B cell (primary cell): Measurements from ENCODE around the gene EVA1A. TPM values are rescaled to one million over a fixed set of nuclear protein-coding genes. Genes with fewer than 3 reads are reported as not detected.

ENCODE experiments used
- ATAC-seq: fragments of 200-7000 bp; cut with Tn5 transposase; one replicate; pipeline ENCODE4 v1.10.0; 2021; ENCODE audit warnings: low read depth, mild to moderate bottlenecking, moderate number of reproducible peaks, moderate library complexity
- CTCF ChIA-PET: fragments of 350-600 bp; sonication (Branson Sonifier 250); formaldehyde crosslinking; loops from one replicate; lab custom pipeline; 2021; ENCODE audit warnings: antibody characterized with exemption, inconsistent platforms; lab: Charles Lee
- POLR2A ChIA-PET: fragments of 350-600 bp; sonication (Branson Sonifier 250); formaldehyde crosslinking; loops from one replicate; lab custom pipeline; 2021; ENCODE audit warnings: antibody characterized with exemption; lab: Charles Lee
- DNase-seq: peaks from one replicate; pipeline ENCODE4 v3.0.0; 2013
- H2AFZ ChIP-seq: 2 replicates; pipeline ENCODE4 v1.6.1; 2012; ENCODE audit warnings: mild to moderate bottlenecking, low read depth, low read length; ENCODE audit not compliant: insufficient read depth, poor library complexity, severe bottlenecking
- H3K27ac ChIP-seq, 2 donors: 1 replicate in 1 of 2; 2 replicates in 1 of 2; pipeline ENCODE4 v1.5.1; 2012 to 2013; ENCODE audit warnings: low read length in 2 of 2, mild to moderate bottlenecking in 2 of 2, moderate library complexity in 1 of 2
- H3K27me3 ChIP-seq, 4 experiments: fragments of 200-600 bp in 1 of 4; sonication (generic) in 1 of 4; replicated peaks in 1 of 4; 1 replicate in 2 of 4; 2 replicates in 2 of 4; pipeline versions ENCODE4 v1.6.1 to v1.7.0; 2013 to 2016; ENCODE audit warnings: low read length in 3 of 4, mild to moderate bottlenecking in 2 of 4, mixed read lengths in 1 of 4, moderate library complexity in 1 of 4; ENCODE audit not compliant: insufficient read depth in 4 of 4, control insufficient read depth in 3 of 4; ENCODE audit errors: control extremely low read depth in 1 of 4
- H3K36me3 ChIP-seq, 2 experiments: replicated peaks in 1 of 2; 1 replicate in 1 of 2; 2 replicates in 1 of 2; pipeline versions ENCODE4 v1.6.1 to v1.7.1; 2013; ENCODE audit warnings: low read length in 1 of 2; ENCODE audit not compliant: insufficient read depth in 2 of 2, control insufficient read depth in 1 of 2; ENCODE audit errors: control extremely low read depth in 1 of 2, extremely low read depth in 1 of 2
- H3K4me1 ChIP-seq, 2 donors: fragments of 200-600 bp in 1 of 2; sonication (generic) in 1 of 2; 1 replicate in 1 of 2; 2 replicates in 1 of 2; pipeline versions ENCODE4 v1.5.1 to v1.6.1; 2013 to 2017; ENCODE audit warnings: low read length in 2 of 2; ENCODE audit not compliant: control insufficient read depth in 2 of 2, insufficient read depth in 2 of 2
- H3K4me2 ChIP-seq: replicated peaks from 2 replicates; pipeline ENCODE3; 2012; ENCODE audit warnings: mild to moderate bottlenecking, low read depth, low read length; ENCODE audit not compliant: poor library complexity, severe bottlenecking
- H3K4me3 ChIP-seq, 5 experiments: fragments of 200-600 bp in 1 of 5; sonication (generic) in 1 of 5; 1 replicate in 3 of 5; 2 replicates in 2 of 5; pipeline versions ENCODE4 v1.5.1 to v1.7.0; 2011 to 2016; ENCODE audit warnings: low read length in 4 of 5, mild to moderate bottlenecking in 4 of 5, low read depth in 2 of 5, control low read depth in 1 of 5, moderate library complexity in 1 of 5; ENCODE audit not compliant: insufficient read depth in 1 of 5; ENCODE audit errors: control extremely low read depth in 1 of 5, extremely low read depth in 1 of 5
- H3K79me2 ChIP-seq: fragments of 200-600 bp; sonication (generic); one replicate; pipeline ENCODE4 v1.6.0; 2016; ENCODE audit warnings: low read length; ENCODE audit not compliant: control insufficient read depth, insufficient read depth
- H3K9ac ChIP-seq: fragments of 200-600 bp; sonication (generic); 2 replicates; pipeline ENCODE4 v1.6.1; 2017; ENCODE audit warnings: mild to moderate bottlenecking, low read length, moderate library complexity
- H3K9me3 ChIP-seq, 3 donors: one replicate each; pipeline versions ENCODE4 v1.6.1 to v1.7.1; 2013; ENCODE audit warnings: low read length in 2 of 3; ENCODE audit not compliant: control insufficient read depth in 2 of 3, insufficient read depth in 1 of 3; ENCODE audit errors: control extremely low read depth in 1 of 3
- H4K20me1 ChIP-seq: 2 replicates; pipeline ENCODE4 v1.6.0; 2012; ENCODE audit warnings: mild to moderate bottlenecking, low read length; ENCODE audit not compliant: insufficient read depth, control insufficient read depth, poor library complexity, severe bottlenecking
- H3K27ac Mint-ChIP-seq: one replicate; pipeline ENCODE4 v1.8.0; 2021; ENCODE audit warnings: mixed read lengths
- H3K27me3 Mint-ChIP-seq: one replicate; pipeline ENCODE4 v1.8.0; 2021; ENCODE audit warnings: mixed read lengths
- H3K4me1 Mint-ChIP-seq: one replicate; pipeline ENCODE4 v1.8.0; 2021; ENCODE audit warnings: mixed read lengths
- H3K4me3 Mint-ChIP-seq: one replicate; pipeline ENCODE4 v1.8.0; 2021; ENCODE audit warnings: mixed read lengths
- H3K9me3 Mint-ChIP-seq: one replicate; pipeline ENCODE4 v1.8.0; 2022; ENCODE audit warnings: mixed read lengths; ENCODE audit not compliant: insufficient read depth
- EZH2 ChIP-seq: IDR thresholded peaks from 2 replicates; pipeline ENCODE4 v1.6.1; 2012; ENCODE audit warnings: borderline replicate concordance, low read depth, mild to moderate bottlenecking, moderate library complexity, low read length; ENCODE audit not compliant: insufficient read depth, poor library complexity, severe bottlenecking
- WGBS: methylation state at CpG from one replicate; pipeline ENCODE4 v1.1.5; 2013; ENCODE audit warnings: missing lambda C conversion rate; ENCODE audit not compliant: insufficient coverage; 5-methylcytosine and 5-hydroxymethylcytosine counted together
- intact Hi-C: fragments of 100-400 bp; cut with micrococcal nuclease; formaldehyde crosslinking; loops from one replicate; pipeline ENCODE4 v1.10.0; 2022
- polyA plus RNA-seq: library from polyadenylated mRNA; depleted of rRNA; stranded (reverse); fragments of >200 nt; gene quantifications from 2 replicates; pipeline ENCODE4 v1.2.3, GENCODE V29; 2012
- total RNA-seq, 2 donors: library from RNA; stranded (reverse); fragments of 120-200 nt in 1 of 2; gene quantifications; 1 replicate in 1 of 2; 2 replicates in 1 of 2; pipeline versions ENCODE4 v1.2.3 to v1.2.4, GENCODE V29; 2013 to 2022
- TF ChIP-seq, protein P1 (sequence below): fragments of 200-600 bp; IDR thresholded peaks from one replicate; pipeline ENCODE4 v1.8.0; 2022; ENCODE audit warnings: antibody characterized with exemption, mild to moderate bottlenecking

EVA1A gene
- total and polyA plus RNA-seq, 2 donors (not counting 1 experiment from before 2014, with no cell fraction given) = not detected

- Histone ChIP-seq H3K4me3 (no peak overlapping the region), H3K9ac (no peak overlapping the region), H3K79me2 (no peaks in the 10 kb centered on the region), H3K4me2 (no peak overlapping the region), H3K27me3 (peaks cover 0 to 26% (median 8%) of the 10 kb centered on the region in 4 experiments), H3K27ac (no peak overlapping the region), H3K9me3 (no peaks in the 10 kb centered on the region), H3K4me1 (peaks cover 5 to 13% of the 10 kb centered on the region in 2 donors), H2AFZ (no peak overlapping the region), H4K20me1 (no peaks in the 10 kb centered on the region), H3K36me3 (no peaks in the 10 kb centered on the region)
- Mint-ChIP-seq H3K27ac (no peak overlapping the region), H3K4me3 (no peak overlapping the region), H3K9me3 (no peaks in the 10 kb centered on the region), H3K27me3 (peaks cover 56% of the 10 kb centered on the region), H3K4me1 (peaks cover 12% of the 10 kb centered on the region)
- WGBS = 84% methylated on average over 3 of the region's 4 CpGs
- intact Hi-C loops = no loop called here
- TF ChIP-seq, protein P1, sequence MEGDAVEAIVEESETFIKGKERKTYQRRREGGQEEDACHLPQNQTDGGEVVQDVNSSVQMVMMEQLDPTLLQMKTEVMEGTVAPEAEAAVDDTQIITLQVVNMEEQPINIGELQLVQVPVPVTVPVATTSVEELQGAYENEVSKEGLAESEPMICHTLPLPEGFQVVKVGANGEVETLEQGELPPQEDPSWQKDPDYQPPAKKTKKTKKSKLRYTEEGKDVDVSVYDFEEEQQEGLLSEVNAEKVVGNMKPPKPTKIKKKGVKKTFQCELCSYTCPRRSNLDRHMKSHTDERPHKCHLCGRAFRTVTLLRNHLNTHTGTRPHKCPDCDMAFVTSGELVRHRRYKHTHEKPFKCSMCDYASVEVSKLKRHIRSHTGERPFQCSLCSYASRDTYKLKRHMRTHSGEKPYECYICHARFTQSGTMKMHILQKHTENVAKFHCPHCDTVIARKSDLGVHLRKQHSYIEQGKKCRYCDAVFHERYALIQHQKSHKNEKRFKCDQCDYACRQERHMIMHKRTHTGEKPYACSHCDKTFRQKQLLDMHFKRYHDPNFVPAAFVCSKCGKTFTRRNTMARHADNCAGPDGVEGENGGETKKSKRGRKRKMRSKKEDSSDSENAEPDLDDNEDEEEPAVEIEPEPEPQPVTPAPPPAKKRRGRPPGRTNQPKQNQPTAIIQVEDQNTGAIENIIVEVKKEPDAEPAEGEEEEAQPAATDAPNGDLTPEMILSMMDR = no peak
- no peak for TF ChIP-seq EZH2
- no peak for DNase-seq
- ChIA-PET CTCF (no interaction called here), POLR2A (no interaction called here)
- no peak for ATAC-seq
Observed at GRCh38 chr2:75564713-75565359, 4.1 kb upstream of the EVA1A start.

DNA sequence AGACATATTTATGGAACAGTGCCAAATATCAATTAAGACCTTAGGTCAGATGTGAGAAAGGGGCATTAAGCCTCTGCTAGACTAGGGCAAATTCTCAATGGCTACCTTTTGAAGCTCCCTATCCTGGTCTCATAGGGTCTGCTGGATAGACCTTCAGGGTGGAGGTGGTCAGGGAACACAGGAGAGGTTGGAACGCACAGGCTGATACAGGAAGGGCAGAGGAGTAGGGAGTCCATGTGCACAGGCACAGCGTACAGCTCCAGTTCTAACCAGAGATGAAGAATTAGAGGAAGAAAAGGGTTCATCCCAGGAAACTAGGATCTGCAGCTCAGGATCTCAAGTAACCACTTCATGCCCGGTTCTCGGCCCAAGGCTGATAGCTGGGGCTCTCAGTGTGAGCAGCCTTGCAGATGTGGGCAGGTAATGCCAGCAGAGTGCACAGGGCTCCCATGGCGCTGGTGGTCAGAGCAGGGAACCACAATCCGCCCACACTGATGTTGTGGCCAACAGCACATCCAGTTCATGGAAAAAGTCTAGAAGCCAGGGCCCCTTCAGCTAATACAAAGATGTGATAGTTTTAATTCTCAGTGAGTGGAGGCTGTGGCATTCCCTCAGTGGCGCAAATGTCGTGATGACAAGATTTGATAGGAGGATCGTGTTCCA is 3.4 kb upstream of the EVA1A start:
- H3K4me2 ChIP-seq = no peak overlapping the region
- CTCF ChIA-PET = interaction anchor here (0.5 kb wide), 1 partner anchor 71 kb away, joined by 3 read pairs; no protein-coding TSS in a partner anchor
- POLR2A ChIA-PET = no interaction called here
- H2AFZ ChIP-seq = no peak overlapping the region
- H4K20me1 ChIP-seq = no peaks in the 10 kb centered on the region
- no peak for TF ChIP-seq EZH2
- TF ChIP-seq, protein P1 = no peak
- Mint-ChIP-seq H3K4me3 (no peak overlapping the region), H3K9me3 (no peaks in the 10 kb centered on the region), H3K4me1 (peaks cover 15% of the 10 kb centered on the region), H3K27ac (no peak overlapping the region), H3K27me3 (peaks cover 55% of the 10 kb centered on the region)
- ATAC-seq (no peak), DNase-seq (no peak)
- H3K27ac ChIP-seq = no peak overlapping the region
- peaks cover 0 to 31% (median 7%) of the 10 kb centered on the region in 4 experiments for H3K27me3 ChIP-seq
- H3K9me3 ChIP-seq = no peaks in the 10 kb centered on the region
- H3K4me1 ChIP-seq = peaks cover 5 to 14% of the 10 kb centered on the region in 2 donors
- intact Hi-C loops = no loop called here
- no peaks in the 10 kb centered on the region for H3K79me2 ChIP-seq
- no peak overlapping the region for H3K9ac ChIP-seq
- no peaks in the 10 kb centered on the region for H3K36me3 ChIP-seq
- WGBS = 92% methylated on average over 8 of the region's 9 CpGs
- H3K4me3 ChIP-seq = no peak overlapping the region
